Stimulated activated naive CD4-positive, alpha-beta T cell (primary cell): ENCODE results near the gene H2AZ2.

Experiments
- DNase-seq, 6 experiments: peaks; one replicate each; lab custom pipeline; 2025; lab: John Stamatoyannopoulos, UW

Gene H2AZ2

DNA sequence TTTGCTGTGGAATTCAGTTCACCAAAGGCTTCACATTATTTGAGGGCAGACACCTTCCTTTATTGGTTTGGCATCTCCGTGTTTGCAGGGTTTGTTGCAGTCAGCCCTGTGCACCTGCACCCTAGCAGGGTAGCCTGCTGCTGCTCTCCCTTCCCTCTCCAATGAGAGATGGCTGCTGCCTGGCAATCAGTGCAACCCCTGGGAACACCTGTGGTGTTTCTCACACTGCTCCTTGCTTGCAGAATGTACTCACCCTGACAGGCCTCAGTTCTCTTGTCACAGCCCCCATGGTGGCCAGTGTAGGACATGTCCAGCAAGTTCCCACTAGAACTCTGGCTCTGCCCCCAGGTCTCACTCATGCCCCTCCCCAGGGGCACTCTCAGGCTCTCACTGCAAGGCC is 63.5 kb downstream of the H2AZ2 start:
- DNase-seq = no peak

GRCh38 chr7:44783407-44783806 is 64.5 kb downstream of the H2AZ2 start:
- no peak for DNase-seq

DNA sequence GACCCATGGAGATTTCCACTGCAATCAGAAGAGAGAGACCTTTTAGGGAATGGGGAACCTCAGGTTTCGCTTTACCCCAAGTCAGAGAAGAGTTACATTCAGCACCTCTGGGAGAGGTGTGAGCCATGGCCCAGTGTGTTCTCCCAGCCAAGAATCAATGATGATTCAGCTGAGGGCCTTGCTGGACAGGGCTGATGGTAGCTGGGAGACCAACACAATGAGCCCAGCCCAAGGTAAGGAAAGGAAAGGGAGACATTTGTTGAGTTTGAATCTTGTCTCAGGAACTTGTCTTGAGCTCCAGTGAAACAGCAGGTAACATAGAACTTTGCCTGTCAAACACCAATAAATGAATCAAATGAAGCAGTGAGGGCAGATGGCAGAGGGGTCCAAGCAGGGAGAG is 65.4 kb downstream of the H2AZ2 start:
- no peak for DNase-seq
